Gastrocnemius medialis (tissue), 4 donors: ENCODE results near the gene MCF2L2. TPM values are rescaled to one million over a fixed set of nuclear protein-coding genes. Genes with fewer than 3 reads are reported as not detected.

Experiments
- ATAC-seq, 2 donors: fragments of 150-250 bp; one replicate each; pipeline ENCODE4 v1.9.1; 2016
- DNase-seq, 2 donors: peaks; one replicate each; pipeline ENCODE4 v3.0.0-alpha.2; 2019
- H3K27ac ChIP-seq, 4 donors: fragments of 200-600 bp; sonication (generic); 1 replicate in 1 of 4; 2 replicates in 3 of 4; pipeline ENCODE4 v1.5.1; 2016 to 2018; ENCODE audit warnings: mild to moderate bottlenecking in 2 of 4, moderate library complexity in 1 of 4
- H3K27me3 ChIP-seq, 3 donors: fragments of 200-600 bp; sonication (generic) in 2 of 3; 1 replicate in 1 of 3; 2 replicates in 2 of 3; pipeline versions ENCODE4 v1.5.1 to v1.6.0; 2016 to 2019; ENCODE audit warnings: mild to moderate bottlenecking in 1 of 3, moderate library complexity in 1 of 3
- H3K36me3 ChIP-seq, 2 donors: fragments of 200-600 bp; sonication (generic) in 1 of 2; one replicate each; pipeline ENCODE4 v1.5.1; 2017 to 2018
- H3K4me1 ChIP-seq, 2 donors: fragments of 200-600 bp; sonication (generic) in 1 of 2; one replicate each; pipeline ENCODE4 v1.5.1; 2016 to 2017; ENCODE audit warnings: mild to moderate bottlenecking in 2 of 2
- H3K4me3 ChIP-seq, 4 donors: fragments of 200-600 bp; sonication (generic) in 3 of 4; 1 replicate in 1 of 4; 2 replicates in 3 of 4; pipeline ENCODE4 v1.5.1; 2016 to 2019; ENCODE audit warnings: mild to moderate bottlenecking in 2 of 4
- H3K9me3 ChIP-seq, 3 donors: fragments of 200-600 bp; sonication (generic) in 2 of 3; 1 replicate in 1 of 3; 2 replicates in 2 of 3; pipeline ENCODE4 v1.5.1; 2016 to 2019
- POLR2A ChIP-seq, 2 donors: fragments of 450-650 bp; IDR thresholded peaks; one replicate each; pipeline ENCODE4 v1.6.1; 2017; ENCODE audit warnings: antibody characterized with exemption in 2 of 2, mild to moderate bottlenecking in 2 of 2, moderate library complexity in 2 of 2
- in situ Hi-C, 4 donors: fragments of 200-750 bp; cut with MboI; loops; one replicate each; pipeline versions ENCODE4 v1.15.0 to v1.8.0; 2017; ENCODE audit warnings: low sequenced_read_pairs in 4 of 4
- intact Hi-C: fragments of 100-400 bp; cut with DNase I; formaldehyde crosslinking; loops from one replicate; pipeline ENCODE4 v1.15.1; 2023; ENCODE audit warnings: low total_unique reads
- total RNA-seq, 4 donors: library from RNA; depleted of rRNA; stranded (reverse); fragments of >200 nt; gene quantifications; one replicate each; pipeline versions ENCODE4 v1.1.0 to v1.2.3, GENCODE V29; 2016
- TF ChIP-seq, protein P1 (sequence below), 5 experiments: fragments of 450-650 bp in 3 of 5; fragments of 200-600 bp in 2 of 5; sonication (generic) in 2 of 5; IDR thresholded peaks in 4 of 5; conservative IDR thresholded peaks in 1 of 5; 1 replicate in 4 of 5; 2 replicates in 1 of 5; pipeline ENCODE4 v1.5.1; 2016 to 2019; ENCODE audit warnings: antibody characterized with exemption in 5 of 5, mild to moderate bottlenecking in 3 of 5, moderate library complexity in 3 of 5

Gene MCF2L2
- total RNA-seq, 4 donors from 2014 or later = 0.27 to 0.61 (median 0.46) TPM

DNA sequence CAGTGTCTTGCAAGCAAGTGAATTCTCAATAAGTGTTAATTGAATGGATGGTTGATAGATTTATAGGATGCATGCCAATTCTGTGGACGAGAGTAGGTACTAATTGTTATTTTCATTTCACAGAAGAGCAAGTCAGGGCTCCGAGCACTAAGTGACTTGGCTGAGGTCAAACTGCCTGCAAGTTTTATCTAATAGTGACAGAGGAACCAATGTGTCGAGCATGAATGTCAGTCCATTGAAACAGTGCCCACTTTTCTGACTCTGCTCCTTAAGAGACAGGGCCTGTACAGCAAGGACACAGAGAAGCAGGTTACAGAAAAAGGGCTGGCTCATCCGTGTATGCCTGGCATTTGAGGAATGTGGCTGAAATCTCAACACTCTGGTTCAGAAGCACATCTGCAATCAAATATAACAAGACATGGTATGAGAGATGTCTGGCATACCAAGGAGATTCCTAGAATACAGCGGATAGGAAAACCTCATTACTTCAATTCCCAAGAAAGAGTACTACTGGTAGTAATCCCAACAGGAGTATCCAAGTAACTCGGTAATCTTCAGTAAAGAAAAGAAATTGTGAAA, 181.3 kb downstream of the MCF2L2 start:
- intact Hi-C loops = no loop called here
- H3K27me3 ChIP-seq = no peaks in the 10 kb centered on the region
- ATAC-seq = no peak
- no peak overlapping the region for H3K27ac ChIP-seq
- H3K4me3 ChIP-seq = no peak overlapping the region
- no peaks in the 10 kb centered on the region for H3K9me3 ChIP-seq
- H3K4me1 ChIP-seq = no peaks in the 10 kb centered on the region
- TF ChIP-seq, protein P1, sequence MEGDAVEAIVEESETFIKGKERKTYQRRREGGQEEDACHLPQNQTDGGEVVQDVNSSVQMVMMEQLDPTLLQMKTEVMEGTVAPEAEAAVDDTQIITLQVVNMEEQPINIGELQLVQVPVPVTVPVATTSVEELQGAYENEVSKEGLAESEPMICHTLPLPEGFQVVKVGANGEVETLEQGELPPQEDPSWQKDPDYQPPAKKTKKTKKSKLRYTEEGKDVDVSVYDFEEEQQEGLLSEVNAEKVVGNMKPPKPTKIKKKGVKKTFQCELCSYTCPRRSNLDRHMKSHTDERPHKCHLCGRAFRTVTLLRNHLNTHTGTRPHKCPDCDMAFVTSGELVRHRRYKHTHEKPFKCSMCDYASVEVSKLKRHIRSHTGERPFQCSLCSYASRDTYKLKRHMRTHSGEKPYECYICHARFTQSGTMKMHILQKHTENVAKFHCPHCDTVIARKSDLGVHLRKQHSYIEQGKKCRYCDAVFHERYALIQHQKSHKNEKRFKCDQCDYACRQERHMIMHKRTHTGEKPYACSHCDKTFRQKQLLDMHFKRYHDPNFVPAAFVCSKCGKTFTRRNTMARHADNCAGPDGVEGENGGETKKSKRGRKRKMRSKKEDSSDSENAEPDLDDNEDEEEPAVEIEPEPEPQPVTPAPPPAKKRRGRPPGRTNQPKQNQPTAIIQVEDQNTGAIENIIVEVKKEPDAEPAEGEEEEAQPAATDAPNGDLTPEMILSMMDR (IDR thresholded peaks at IDR 0.05 in 4 of 5, conservative IDR thresholded peaks at IDR 0.05 in 1 of 5) = no peak
- TF ChIP-seq POLR2A (IDR thresholded peaks at IDR 0.05) = no peak
- no peak for DNase-seq
- in situ Hi-C loops = loop anchor here in 1 of 4 donors (5.0 kb wide), 1 partner anchor 135 kb away; no protein-coding TSS in a partner anchor
- H3K36me3 ChIP-seq = no peaks in the 10 kb centered on the region

DNA sequence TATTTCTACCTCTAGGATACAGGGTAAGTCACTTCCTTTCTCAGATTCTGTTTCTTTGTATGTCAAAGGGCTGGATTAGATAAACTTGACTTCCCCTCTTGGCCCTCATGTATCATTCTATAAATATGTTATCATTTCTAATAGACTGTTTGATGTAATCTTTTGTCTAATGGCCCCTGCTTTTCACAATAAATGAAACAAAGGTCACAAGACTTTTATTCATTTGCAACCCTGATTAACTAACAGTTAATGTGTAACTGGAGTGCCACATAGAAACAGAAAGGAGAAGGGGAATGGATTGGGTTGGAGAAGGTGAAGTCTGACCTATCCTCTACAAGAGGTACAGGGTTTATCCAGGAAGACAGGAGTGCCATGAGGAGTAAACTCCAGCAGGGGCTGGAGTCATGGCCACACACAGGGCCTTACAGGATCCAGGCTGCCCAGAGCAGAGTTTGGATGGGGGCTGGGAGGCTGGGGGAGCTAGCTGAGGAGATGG, 183.4 kb downstream of the MCF2L2 start:
- DNase-seq = no peak
- no peak for ATAC-seq
- in situ Hi-C loops (loop anchor here in 1 of 4 donors (5.0 kb wide), 1 partner anchor 137 kb away; no protein-coding TSS in a partner anchor), intact Hi-C loops (no loop called here)
- Histone ChIP-seq H3K4me3 (no peak overlapping the region), H3K36me3 (no peaks in the 10 kb centered on the region), H3K27ac (no peak overlapping the region), H3K4me1 (no peaks in the 10 kb centered on the region), H3K9me3 (no peaks in the 10 kb centered on the region), H3K27me3 (no peaks in the 10 kb centered on the region)
- TF ChIP-seq, protein P1 (IDR thresholded peaks at IDR 0.05 in 4 of 5, conservative IDR thresholded peaks at IDR 0.05 in 1 of 5) = no peak
- no peak for TF ChIP-seq POLR2A (IDR thresholded peaks at IDR 0.05)

DNA sequence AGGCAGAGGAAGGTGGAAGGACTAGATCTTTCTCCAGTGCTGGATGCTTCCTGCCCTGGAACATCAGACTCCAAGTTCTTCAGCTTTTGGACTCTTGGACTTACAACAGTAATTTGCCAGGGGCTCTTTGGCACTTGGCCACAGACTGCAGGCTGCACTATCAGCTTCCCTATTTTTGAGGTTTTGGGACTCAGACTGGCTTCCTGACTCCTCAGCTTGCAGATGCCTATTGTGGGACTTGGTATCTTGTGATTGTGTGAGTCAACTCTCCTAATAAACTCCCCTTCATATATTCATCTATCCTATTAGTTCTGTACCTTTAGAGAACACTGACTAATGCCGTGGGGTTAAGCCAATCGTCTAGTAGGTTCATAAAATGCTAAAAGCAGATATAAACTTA, 184.2 kb downstream of the MCF2L2 start:
- H3K27ac ChIP-seq = no peak overlapping the region
- intact Hi-C loops (no loop called here), in situ Hi-C loops (no loop called here)
- TF ChIP-seq, protein P1 (IDR thresholded peaks at IDR 0.05 in 4 of 5, conservative IDR thresholded peaks at IDR 0.05 in 1 of 5) = no peak
- no peak for TF ChIP-seq POLR2A (IDR thresholded peaks at IDR 0.05)
- DNase-seq = peak in 1 of 2 donors; percentile 40
- H3K27me3 ChIP-seq = no peaks in the 10 kb centered on the region
- ATAC-seq = no peak
- no peaks in the 10 kb centered on the region for H3K36me3 ChIP-seq
- H3K9me3 ChIP-seq = no peaks in the 10 kb centered on the region
- no peak overlapping the region for H3K4me3 ChIP-seq
- H3K4me1 ChIP-seq = no peaks in the 10 kb centered on the region

DNA sequence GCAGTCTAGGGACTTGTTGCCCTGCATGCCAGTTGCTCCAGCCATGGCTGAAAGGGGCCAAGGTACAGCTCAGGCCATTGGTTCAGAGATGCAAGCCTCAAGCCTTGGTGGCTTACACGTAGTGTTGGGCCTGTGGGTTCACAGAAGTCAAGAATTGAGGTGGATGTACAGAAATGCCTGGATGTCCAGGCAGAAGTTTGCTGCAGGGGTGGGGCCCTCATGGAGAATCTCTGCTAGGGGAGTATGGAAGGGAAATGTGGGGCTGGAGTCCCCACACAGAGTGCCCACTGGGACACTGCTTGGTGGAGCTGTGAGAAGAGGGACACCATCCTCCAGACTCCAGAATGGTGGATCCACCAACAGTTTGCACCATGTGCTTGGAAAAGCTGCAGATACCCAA, 186.0 kb downstream of the MCF2L2 start:
- Histone ChIP-seq H3K27me3 (no peaks in the 10 kb centered on the region), H3K4me1 (no peaks in the 10 kb centered on the region), H3K27ac (no peak overlapping the region), H3K4me3 (no peak overlapping the region), H3K36me3 (no peaks in the 10 kb centered on the region), H3K9me3 (no peaks in the 10 kb centered on the region)
- ATAC-seq (no peak), DNase-seq (no peak)
- in situ Hi-C loops (no loop called here), intact Hi-C loops (no loop called here)
- TF ChIP-seq, protein P1 (IDR thresholded peaks at IDR 0.05 in 4 of 5, conservative IDR thresholded peaks at IDR 0.05 in 1 of 5) = no peak
- no peak for TF ChIP-seq POLR2A (IDR thresholded peaks at IDR 0.05)

DNA sequence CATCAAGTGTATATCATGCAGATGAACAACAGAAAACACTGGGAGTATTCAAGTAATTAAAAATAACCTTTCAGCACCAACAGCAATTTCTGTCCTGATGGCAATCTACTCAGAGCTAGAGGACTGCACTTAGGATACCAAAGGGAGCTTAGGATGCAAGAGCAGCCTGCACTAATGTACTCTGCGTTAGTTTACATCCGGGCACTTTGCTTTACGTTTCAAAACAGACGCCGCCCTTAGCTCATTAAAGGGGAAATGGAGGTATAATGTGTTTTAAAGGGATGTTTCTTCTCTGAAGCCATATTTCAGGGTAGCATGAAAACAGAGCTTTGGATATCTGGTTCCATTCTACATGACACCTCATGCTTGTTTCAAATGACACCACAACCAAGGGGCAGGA, 189.4 kb downstream of the MCF2L2 start:
- no peak overlapping the region for H3K27ac ChIP-seq
- H3K4me3 ChIP-seq = no peak overlapping the region
- no peaks in the 10 kb centered on the region for H3K9me3 ChIP-seq
- H3K27me3 ChIP-seq = no peaks in the 10 kb centered on the region
- no peaks in the 10 kb centered on the region for H3K4me1 ChIP-seq
- intact Hi-C loops = no loop called here
- TF ChIP-seq, protein P1 (IDR thresholded peaks at IDR 0.05 in 4 of 5, conservative IDR thresholded peaks at IDR 0.05 in 1 of 5) = no peak
- TF ChIP-seq POLR2A (IDR thresholded peaks at IDR 0.05) = no peak
- DNase-seq (no peak), ATAC-seq (no peak)
- no peaks in the 10 kb centered on the region for H3K36me3 ChIP-seq
- in situ Hi-C loops = no loop called here
